ENCODE data around the gene GAA.

- TF ChIP-seq POLR2AphosphoS5 (IDR thresholded peaks at IDR 0.05; ENCODE audit: low read depth, low read length) (no peak), REST (IDR thresholded peaks at IDR 0.05; ENCODE audit: insufficient read depth in 1 of 2, low read depth in 2 of 2, low read length in 2 of 2) (no peak)
Measured at GRCh38 chr17:80108036-80108971, 6.9 kb downstream of the GAA start.
